Measurements from ENCODE around the gene BUB1. TPM values are rescaled to one million over a fixed set of nuclear protein-coding genes. Genes with fewer than 3 reads are reported as not detected.
A peak's percentile ranks its signal among the peaks of the same experiment; 100 is the strongest.

The BUB1 gene
- total and polyA plus RNA-seq, 9 donors, result 9.0 to 14.5 (median 10.7) TPM

DNA sequence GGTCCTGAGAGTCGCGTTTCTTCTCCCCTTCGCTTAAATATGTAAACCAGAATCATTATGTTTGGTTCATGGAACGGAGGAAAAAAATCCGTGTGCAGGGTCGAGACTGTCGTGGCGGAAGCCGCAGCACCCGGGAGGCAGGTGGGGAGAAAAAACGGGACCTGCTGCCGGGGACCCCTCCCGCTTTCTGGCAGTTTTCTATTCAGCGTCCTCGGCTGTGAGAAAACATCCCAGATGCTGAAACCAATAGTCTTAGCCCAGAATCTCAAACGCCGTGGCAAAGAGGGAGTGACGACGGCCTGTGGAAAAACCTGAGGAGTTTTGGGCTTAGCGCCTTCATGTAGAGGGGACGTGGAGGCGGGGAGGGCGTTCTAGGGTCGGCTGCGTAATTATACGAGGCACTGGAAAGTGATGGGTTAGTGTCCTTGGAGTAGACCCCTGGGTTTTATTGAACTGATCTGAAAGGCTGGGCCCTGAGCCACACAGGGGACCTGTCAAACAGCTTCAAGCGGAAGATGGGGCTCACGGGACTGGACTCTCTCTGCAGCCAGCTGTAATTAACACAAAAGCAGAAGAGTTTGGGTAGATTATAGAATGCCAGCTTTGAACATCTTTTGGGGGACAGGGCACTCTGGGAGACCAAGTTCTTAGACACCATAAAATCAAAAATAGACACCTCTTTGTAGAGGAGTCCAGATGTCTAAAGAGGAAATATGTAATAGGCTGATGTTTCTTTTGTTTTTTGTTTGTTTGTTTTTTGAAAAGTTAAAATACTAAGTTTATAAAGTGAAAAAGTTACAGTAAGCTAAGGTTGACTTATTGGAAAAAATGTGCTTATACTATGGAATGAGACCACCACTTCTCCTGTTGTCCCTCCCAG lies 834 bp upstream of the BUB1 start:
- peak overlapping the region; percentile 82 for H3K4me3 ChIP-seq (ENCODE audit: low read length)
- 0% methylated on average over 22 of the region's 28 CpGs for WGBS (ENCODE audit: insufficient coverage)
- DNase-seq, result peak; percentile 73
- peak overlapping the region; percentile 96 for H3K27ac ChIP-seq (ENCODE audit: low read length)
- no peaks in the 10 kb centered on the region for H3K27me3 ChIP-seq (ENCODE audit: control insufficient read depth, insufficient read depth, low read length)
- peaks cover 4% of the 10 kb centered on the region for H3K36me3 ChIP-seq (ENCODE audit: control insufficient read depth, insufficient read depth, low read length)
- no peaks in the 10 kb centered on the region for H3K9me3 ChIP-seq (replicated peaks; ENCODE audit: control insufficient read depth, low read depth, low read length)
- peaks cover 8% of the 10 kb centered on the region for H3K4me1 ChIP-seq (ENCODE audit: control insufficient read depth, insufficient read depth, low read length)

DNA sequence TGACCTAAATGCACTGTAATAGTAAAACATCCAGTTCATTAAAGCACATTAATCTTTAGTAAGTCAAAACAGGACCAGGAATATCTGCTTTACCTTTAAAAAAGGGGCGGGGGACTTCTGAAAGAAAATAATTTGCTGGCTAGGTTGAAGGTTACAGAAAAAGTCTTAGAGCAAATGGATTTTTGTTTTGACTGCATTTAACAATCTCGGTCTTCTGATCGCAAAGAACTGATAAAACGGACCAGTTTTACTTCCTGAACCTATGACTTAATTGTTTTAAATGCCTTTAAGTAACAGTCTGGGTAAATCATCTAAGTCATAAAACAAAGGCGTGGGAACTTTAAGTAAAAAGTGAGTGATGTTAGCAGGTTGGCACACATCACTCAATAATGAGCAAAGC lies 783 bp downstream of the BUB1 start:
- no peak for DNase-seq
- peaks cover 12% of the 10 kb centered on the region for H3K36me3 ChIP-seq (ENCODE audit: control insufficient read depth, insufficient read depth, low read length)
- peak overlapping the region; percentile 82 for H3K4me3 ChIP-seq (ENCODE audit: low read length)
- no peaks in the 10 kb centered on the region for H3K27me3 ChIP-seq (ENCODE audit: control insufficient read depth, insufficient read depth, low read length)
- H3K9me3 ChIP-seq (replicated peaks; ENCODE audit: control insufficient read depth, low read depth, low read length), result no peaks in the 10 kb centered on the region
- H3K27ac ChIP-seq (ENCODE audit: low read length), result no peak overlapping the region
- WGBS (ENCODE audit: insufficient coverage), result 10% methylated on average over 1 of the region's 5 CpGs
- H3K4me1 ChIP-seq (ENCODE audit: control insufficient read depth, insufficient read depth, low read length), result peaks cover 8% of the 10 kb centered on the region

- Histone ChIP-seq H3K4me1 (ENCODE audit: control insufficient read depth, insufficient read depth, low read length) (peaks cover 8% of the 10 kb centered on the region), H3K27me3 (ENCODE audit: control insufficient read depth, insufficient read depth, low read length) (no peaks in the 10 kb centered on the region), H3K27ac (ENCODE audit: low read length) (no peak overlapping the region), H3K4me3 (ENCODE audit: low read length) (no peak overlapping the region), H3K9me3 (replicated peaks; ENCODE audit: control insufficient read depth, low read depth, low read length) (no peaks in the 10 kb centered on the region), H3K36me3 (ENCODE audit: control insufficient read depth, insufficient read depth, low read length) (peaks cover 12% of the 10 kb centered on the region)
- whole genome bisulfite sequencing (ENCODE audit: insufficient coverage), result 100% methylated on average over 5 of the region's 6 CpGs
- no peak for DNase-seq
These were observed 2.2 kb downstream of the BUB1 start for GRCh38 chr2:110675679-110676078.

DNA sequence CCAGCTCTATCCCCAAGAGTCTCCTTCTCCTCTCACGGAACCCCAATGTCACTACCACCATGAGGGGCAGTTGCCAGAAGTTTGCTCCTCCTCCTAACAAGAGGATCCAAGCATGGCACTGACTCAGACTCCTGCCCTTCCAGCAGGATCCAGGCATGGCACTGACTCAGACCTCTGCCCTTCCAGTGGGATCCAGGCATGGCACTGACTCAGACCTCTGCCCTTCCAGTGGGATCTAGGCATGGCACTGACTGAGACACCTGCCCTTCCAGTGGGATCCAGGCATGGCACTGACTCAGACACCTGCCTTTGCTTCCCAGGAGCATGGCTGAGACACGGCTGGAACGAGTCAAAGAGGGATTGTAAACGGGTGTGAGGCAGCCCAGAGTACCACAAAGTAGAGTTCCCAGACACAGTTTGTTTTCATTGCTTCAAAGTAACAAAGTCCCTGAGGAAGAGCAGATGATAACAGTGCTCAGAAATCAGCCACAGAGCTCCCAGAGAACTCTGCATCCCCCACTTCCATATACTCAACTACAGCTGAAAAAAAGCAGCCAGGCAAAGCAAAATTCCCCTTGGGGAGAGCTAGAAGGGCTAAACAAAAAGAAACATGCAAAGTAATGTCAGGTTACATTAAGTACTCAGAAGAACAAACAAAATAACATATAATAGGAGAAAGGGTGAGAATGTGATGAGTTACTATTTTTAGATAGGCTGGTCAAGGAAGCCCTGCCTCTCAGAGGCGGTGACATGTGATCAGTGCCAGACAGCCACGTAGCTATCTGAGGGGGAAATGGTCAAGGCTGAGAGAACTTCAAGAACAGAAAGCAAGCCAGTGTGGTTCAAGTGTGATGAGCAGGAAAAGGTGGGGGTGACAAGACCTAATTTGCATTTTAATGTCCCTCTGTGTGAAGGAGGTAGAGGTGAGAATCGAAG lies 3.0 kb downstream of the BUB1 start:
- 57% methylated on average over 6 of the region's 7 CpGs for WGBS (ENCODE audit: insufficient coverage)
- Histone ChIP-seq H3K27me3 (ENCODE audit: control insufficient read depth, insufficient read depth, low read length) (no peaks in the 10 kb centered on the region), H3K9me3 (replicated peaks; ENCODE audit: control insufficient read depth, low read depth, low read length) (no peaks in the 10 kb centered on the region), H3K27ac (ENCODE audit: low read length) (no peak overlapping the region), H3K4me1 (ENCODE audit: control insufficient read depth, insufficient read depth, low read length) (peaks cover 8% of the 10 kb centered on the region), H3K4me3 (ENCODE audit: low read length) (no peak overlapping the region), H3K36me3 (ENCODE audit: control insufficient read depth, insufficient read depth, low read length) (peaks cover 14% of the 10 kb centered on the region)
- peak; percentile 39 for DNase-seq

DNA sequence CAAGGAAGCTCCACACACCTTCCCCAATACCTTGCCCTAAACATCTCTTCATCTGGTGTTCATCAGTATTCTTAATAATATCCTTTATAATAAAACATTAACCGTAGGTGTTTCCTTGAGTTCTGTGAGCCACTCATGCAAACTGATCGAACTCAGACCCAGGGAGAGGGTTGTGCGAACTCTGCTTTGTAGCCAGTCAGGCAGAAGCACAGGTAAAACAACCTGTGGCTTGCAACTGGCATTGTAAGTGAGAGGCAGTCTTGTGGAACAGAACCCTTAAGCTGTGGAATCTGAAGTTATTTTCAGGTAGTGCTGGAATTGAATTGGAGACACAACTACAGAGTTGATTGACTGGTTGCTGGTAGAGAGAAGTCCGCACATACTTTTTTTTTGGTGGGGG lies 4.7 kb downstream of the BUB1 start:
- DNase-seq, result no peak
- H3K27ac ChIP-seq (ENCODE audit: low read length), result no peak overlapping the region
- H3K9me3 ChIP-seq (replicated peaks; ENCODE audit: control insufficient read depth, low read depth, low read length), result no peaks in the 10 kb centered on the region
- H3K27me3 ChIP-seq (ENCODE audit: control insufficient read depth, insufficient read depth, low read length), result no peaks in the 10 kb centered on the region
- H3K36me3 ChIP-seq (ENCODE audit: control insufficient read depth, insufficient read depth, low read length), result peaks cover 24% of the 10 kb centered on the region
- H3K4me1 ChIP-seq (ENCODE audit: control insufficient read depth, insufficient read depth, low read length), result peaks cover 5% of the 10 kb centered on the region
- WGBS (ENCODE audit: insufficient coverage), result 100% methylated on average over 3 of the region's 4 CpGs
- H3K4me3 ChIP-seq (ENCODE audit: low read length), result no peak overlapping the region

DNA sequence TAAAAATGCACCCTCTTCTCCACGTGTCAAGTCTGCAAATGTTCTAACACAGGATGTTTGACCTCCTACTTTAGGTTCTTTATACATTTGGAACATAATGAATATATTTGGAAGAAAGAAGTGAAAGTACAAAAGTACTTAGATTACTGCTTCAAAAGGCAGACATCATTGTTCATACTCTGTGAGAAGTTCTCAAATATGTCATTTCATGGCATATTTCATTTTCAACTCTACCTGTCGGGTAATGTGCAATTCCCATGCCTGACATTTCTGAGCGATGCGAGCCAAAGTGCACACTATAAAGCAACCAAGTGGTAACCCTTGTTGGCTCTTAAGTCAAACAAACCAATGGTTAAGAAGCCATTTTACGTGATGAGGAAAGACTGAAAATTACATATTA lies 7.0 kb downstream of the BUB1 start:
- H3K36me3 ChIP-seq (ENCODE audit: control insufficient read depth, insufficient read depth, low read length), result peaks cover 35% of the 10 kb centered on the region
- no peaks in the 10 kb centered on the region for H3K27me3 ChIP-seq (ENCODE audit: control insufficient read depth, insufficient read depth, low read length)
- 100% methylated on average over 1 of the region's 5 CpGs for WGBS (ENCODE audit: insufficient coverage)
- H3K4me3 ChIP-seq (ENCODE audit: low read length), result no peak overlapping the region
- no peaks in the 10 kb centered on the region for H3K9me3 ChIP-seq (replicated peaks; ENCODE audit: control insufficient read depth, low read depth, low read length)
- H3K4me1 ChIP-seq (ENCODE audit: control insufficient read depth, insufficient read depth, low read length), result peaks cover 3% of the 10 kb centered on the region
- no peak for DNase-seq
- no peak overlapping the region for H3K27ac ChIP-seq (ENCODE audit: low read length)

GRCh38 chr2:110669079-110669478 lies 8.8 kb downstream of the BUB1 start:
- H3K36me3 ChIP-seq (ENCODE audit: control insufficient read depth, insufficient read depth, low read length), result peaks cover 30% of the 10 kb centered on the region
- no peaks in the 10 kb centered on the region for H3K9me3 ChIP-seq (replicated peaks; ENCODE audit: control insufficient read depth, low read depth, low read length)
- WGBS (ENCODE audit: insufficient coverage), result 75% methylated on average over 1 of the region's 1 CpG
- no peak overlapping the region for H3K27ac ChIP-seq (ENCODE audit: low read length)
- no peaks in the 10 kb centered on the region for H3K27me3 ChIP-seq (ENCODE audit: control insufficient read depth, insufficient read depth, low read length)
- H3K4me3 ChIP-seq (ENCODE audit: low read length), result no peak overlapping the region
- H3K4me1 ChIP-seq (ENCODE audit: control insufficient read depth, insufficient read depth, low read length), result no peaks in the 10 kb centered on the region
- no peak for DNase-seq

- no CpG with 5 or more reads among the region's 3 CpGs for WGBS (ENCODE audit: insufficient coverage)
- H3K27me3 ChIP-seq (ENCODE audit: control insufficient read depth, insufficient read depth, low read length), result no peaks in the 10 kb centered on the region
- H3K36me3 ChIP-seq (ENCODE audit: control insufficient read depth, insufficient read depth, low read length), result peaks cover 26% of the 10 kb centered on the region
- no peaks in the 10 kb centered on the region for H3K4me1 ChIP-seq (ENCODE audit: control insufficient read depth, insufficient read depth, low read length)
- no peaks in the 10 kb centered on the region for H3K9me3 ChIP-seq (replicated peaks; ENCODE audit: control insufficient read depth, low read depth, low read length)
- H3K4me3 ChIP-seq (ENCODE audit: low read length), result no peak overlapping the region
- H3K27ac ChIP-seq (ENCODE audit: low read length), result no peak overlapping the region
- DNase-seq, result no peak
These were observed 10.8 kb downstream of the BUB1 start for GRCh38 chr2:110667071-110667470.

GRCh38 chr2:110664135-110664534 lies 13.7 kb downstream of the BUB1 start:
- DNase-seq, result no peak
- H3K4me3 ChIP-seq (ENCODE audit: low read length), result no peak overlapping the region
- H3K9me3 ChIP-seq (replicated peaks; ENCODE audit: control insufficient read depth, low read depth, low read length), result no peaks in the 10 kb centered on the region
- no peaks in the 10 kb centered on the region for H3K4me1 ChIP-seq (ENCODE audit: control insufficient read depth, insufficient read depth, low read length)
- no CpG with 5 or more reads among the region's 2 CpGs for WGBS (ENCODE audit: insufficient coverage)
- no peaks in the 10 kb centered on the region for H3K27me3 ChIP-seq (ENCODE audit: control insufficient read depth, insufficient read depth, low read length)
- H3K36me3 ChIP-seq (ENCODE audit: control insufficient read depth, insufficient read depth, low read length), result peaks cover 27% of the 10 kb centered on the region
- H3K27ac ChIP-seq (ENCODE audit: low read length), result no peak overlapping the region

DNA sequence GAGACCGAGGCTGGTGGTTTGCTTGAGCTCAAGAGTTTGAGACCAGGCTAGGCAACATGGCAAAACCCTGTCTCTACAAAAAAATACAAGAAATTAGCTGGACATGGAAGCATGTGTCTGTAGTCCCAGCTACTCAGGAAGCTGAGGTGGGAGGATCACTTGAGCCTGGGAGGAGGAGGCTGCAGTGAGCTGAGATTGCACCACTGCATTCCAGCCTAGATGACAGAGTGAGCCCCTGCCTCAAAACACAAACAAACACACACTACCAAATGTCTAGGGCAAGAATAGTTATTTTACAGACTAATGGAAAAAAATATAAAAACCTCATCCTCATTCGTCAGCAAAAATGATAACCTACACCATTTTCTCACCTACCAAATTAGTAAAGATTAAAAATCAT lies 15.3 kb downstream of the BUB1 start:
- H3K9me3 ChIP-seq (replicated peaks; ENCODE audit: control insufficient read depth, low read depth, low read length), result no peaks in the 10 kb centered on the region
- WGBS (ENCODE audit: insufficient coverage), result 100% methylated on average over 1 of the region's 2 CpGs

More for the DNA sequence above, 15.3 kb downstream of the BUB1 start:
- H3K4me3 ChIP-seq (ENCODE audit: low read length), result no peak overlapping the region
- H3K4me1 ChIP-seq (ENCODE audit: control insufficient read depth, insufficient read depth, low read length), result no peaks in the 10 kb centered on the region
- no peak for DNase-seq
- no peak overlapping the region for H3K27ac ChIP-seq (ENCODE audit: low read length)
- H3K27me3 ChIP-seq (ENCODE audit: control insufficient read depth, insufficient read depth, low read length), result no peaks in the 10 kb centered on the region
- H3K36me3 ChIP-seq (ENCODE audit: control insufficient read depth, insufficient read depth, low read length), result peaks cover 26% of the 10 kb centered on the region

Measured in muscle of leg (tissue), 11 donors.